Activated CD4-positive, alpha-beta T cell treated with anti-CD3 and anti-CD28 coated beads for 24 hours (primary cell): ENCODE results near the gene ACTRT2.

ENCODE experiments used
- DNase-seq, 2 donors: peaks; one replicate each; pipeline ENCODE4 v3.0.0-alpha.2; 2020; ENCODE audit warnings: low read depth in 2 of 2

ACTRT2 gene

GRCh38 chr1:2983706-2984398 is 37.4 kb upstream of the ACTRT2 start:
- DNase-seq = no peak

DNA sequence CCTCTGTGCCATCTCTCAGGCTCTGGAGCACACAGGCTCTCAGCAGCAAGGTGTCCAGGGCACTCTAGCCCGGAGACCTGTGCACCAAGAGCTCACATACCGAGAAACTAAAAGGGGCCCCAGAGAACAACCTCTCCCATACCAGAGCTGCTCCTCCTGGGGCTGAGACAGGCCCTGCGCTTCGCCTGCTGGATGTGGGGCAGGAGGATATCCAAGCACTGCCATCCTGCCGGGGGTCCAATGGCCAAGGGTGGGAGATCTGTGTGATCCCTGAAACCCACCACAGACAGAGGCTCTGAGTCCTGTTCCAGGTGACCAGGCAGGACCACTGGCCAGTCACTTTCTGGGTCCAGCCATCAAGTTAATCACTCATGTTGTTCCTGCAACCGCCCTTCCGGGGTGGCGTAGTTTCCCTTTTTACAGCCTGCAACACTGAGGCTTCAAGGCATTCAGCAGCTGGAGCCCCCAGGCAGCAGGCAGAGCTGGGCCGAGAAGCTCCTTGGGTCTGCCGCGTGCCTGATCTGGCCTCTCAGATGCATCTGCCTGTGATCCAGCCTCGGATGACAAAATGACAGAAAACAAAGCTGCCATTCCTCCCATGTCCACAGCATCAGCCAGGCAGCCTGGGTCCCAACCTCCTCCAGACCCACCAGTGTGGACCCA is 36.7 kb upstream of the ACTRT2 start:
- no peak for DNase-seq

GRCh38 chr1:2985067-2985561 is 36.2 kb upstream of the ACTRT2 start:
- no peak for DNase-seq

- no peak for DNase-seq
Observed at GRCh38 chr1:2985694-2986548, 35.3 kb upstream of the ACTRT2 start.

DNA sequence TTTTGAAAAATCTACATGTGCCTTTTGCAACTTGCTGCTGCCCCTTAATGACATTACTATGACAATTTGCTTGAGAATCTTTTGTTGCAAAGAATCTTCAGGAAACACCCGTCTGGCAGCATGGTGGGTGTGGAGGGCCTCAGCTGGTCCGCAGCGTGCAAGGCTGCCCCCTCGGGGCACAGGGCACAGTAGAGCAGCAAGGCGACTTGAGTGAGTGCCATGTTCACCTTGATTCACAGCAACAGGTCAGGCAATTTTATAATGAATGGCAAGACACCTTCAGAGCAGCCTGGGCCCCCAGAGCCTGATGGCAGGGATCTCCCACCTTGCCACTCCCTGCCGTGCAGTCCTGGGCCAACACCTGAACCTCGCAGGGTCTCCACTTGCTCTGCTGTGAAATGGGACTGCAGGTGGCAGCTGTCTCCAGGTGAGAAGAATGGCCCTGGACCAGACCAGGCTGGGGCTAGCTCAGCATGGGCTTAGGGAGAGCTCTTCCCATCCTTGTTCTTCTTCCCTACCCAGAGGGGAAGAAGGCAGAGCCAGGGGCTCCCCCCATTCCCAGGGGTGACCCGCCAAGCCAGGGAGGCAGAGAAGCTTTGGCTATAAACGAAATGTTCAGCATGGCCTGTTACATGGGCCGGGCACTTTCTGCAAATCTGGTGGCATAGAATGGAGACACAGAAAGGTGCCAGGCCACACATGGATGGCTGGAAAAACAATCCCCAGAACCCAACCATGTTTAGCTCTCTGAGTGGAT is 34.5 kb upstream of the ACTRT2 start:
- DNase-seq = no peak

GRCh38 chr1:2987773-2988172 is 33.5 kb upstream of the ACTRT2 start:
- no peak for DNase-seq

DNA sequence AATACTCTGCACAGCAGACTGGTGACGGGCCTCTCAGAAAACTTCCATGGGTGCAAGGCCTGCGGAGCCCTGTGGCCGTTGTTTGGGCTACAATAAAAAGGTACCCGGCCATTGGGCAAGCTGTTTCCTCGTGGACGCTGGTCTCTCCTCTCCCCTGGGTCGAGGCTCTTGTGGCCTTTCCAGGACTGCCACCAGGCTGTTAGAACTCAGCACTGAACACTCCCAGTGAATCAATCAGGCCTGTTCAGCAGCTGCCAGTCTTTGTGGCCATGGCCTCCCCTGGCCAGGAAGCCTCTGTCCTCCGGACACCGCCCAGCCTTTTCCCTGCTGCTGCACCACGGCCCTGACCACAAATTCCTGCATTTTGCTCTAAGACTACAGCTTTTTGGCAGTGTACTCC is 33.0 kb upstream of the ACTRT2 start:
- no peak for DNase-seq

- no peak for DNase-seq
Observed at GRCh38 chr1:2989185-2989584, 32.1 kb upstream of the ACTRT2 start.

GRCh38 chr1:2989976-2990375 is 31.3 kb upstream of the ACTRT2 start:
- DNase-seq = no peak

DNA sequence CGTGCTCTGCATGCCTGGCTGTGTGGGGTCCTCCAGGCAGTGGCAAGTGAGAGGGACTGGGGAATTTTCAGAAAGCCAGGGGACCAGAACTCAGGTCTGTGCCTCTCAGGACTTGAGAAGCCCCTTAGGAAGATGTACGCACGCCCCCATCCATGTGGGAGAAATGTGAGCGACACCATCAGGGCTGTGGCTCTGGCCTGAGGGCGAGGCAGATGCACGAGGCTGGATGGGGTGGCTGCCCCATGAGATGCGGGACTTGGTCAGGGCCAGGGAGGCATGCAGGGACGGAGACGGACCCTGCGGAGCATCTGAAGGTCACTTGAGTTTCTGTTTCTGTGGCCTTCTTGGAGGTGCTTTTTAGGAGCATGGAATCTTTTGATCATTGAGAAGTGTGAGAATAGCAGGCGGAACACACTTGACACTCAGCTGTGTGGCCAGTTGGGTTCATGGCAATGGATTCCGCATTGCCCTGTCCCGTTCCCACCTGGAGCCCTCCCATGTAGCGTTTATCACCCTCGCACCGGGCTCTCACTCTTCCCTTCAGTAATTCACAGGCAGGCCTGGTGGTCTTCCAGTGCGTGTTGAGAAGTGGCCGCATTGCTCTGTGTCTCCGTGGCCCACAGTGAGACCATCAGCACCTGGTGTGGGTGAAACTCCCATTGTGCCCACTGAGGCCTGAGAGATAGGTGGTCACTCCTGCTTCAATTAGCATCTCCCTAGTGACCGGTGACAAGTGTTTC is 30.7 kb upstream of the ACTRT2 start:
- no peak for DNase-seq

- DNase-seq = no peak
Observed at GRCh38 chr1:2991753-2992495, 29.3 kb upstream of the ACTRT2 start.

GRCh38 chr1:2998503-2999100 is 22.7 kb upstream of the ACTRT2 start:
- no peak for DNase-seq

- no peak for DNase-seq
Observed at GRCh38 chr1:2999138-2999537, 22.1 kb upstream of the ACTRT2 start.

DNA sequence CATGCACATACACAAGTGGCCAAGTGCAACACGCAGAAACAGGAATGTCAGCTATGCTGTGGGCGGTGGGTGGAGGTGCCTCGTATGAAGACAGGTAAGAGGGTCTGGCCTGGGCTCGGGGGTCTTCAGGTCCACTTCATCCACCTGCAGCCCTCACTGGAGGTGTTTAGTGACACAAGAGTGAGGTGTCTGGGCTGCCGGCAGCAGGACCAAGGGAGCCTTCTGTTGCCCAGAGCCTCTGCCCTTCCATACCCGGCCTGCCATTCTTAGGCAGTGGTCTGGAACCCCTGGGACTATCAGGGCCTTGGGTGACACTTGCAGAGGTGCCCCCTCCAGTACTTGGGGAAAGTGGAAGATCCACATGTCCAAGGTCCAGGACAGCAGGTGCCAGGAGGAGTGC is 21.7 kb upstream of the ACTRT2 start:
- DNase-seq = no peak

GRCh38 chr1:3000214-3000613 is 21.1 kb upstream of the ACTRT2 start:
- no peak for DNase-seq

DNA sequence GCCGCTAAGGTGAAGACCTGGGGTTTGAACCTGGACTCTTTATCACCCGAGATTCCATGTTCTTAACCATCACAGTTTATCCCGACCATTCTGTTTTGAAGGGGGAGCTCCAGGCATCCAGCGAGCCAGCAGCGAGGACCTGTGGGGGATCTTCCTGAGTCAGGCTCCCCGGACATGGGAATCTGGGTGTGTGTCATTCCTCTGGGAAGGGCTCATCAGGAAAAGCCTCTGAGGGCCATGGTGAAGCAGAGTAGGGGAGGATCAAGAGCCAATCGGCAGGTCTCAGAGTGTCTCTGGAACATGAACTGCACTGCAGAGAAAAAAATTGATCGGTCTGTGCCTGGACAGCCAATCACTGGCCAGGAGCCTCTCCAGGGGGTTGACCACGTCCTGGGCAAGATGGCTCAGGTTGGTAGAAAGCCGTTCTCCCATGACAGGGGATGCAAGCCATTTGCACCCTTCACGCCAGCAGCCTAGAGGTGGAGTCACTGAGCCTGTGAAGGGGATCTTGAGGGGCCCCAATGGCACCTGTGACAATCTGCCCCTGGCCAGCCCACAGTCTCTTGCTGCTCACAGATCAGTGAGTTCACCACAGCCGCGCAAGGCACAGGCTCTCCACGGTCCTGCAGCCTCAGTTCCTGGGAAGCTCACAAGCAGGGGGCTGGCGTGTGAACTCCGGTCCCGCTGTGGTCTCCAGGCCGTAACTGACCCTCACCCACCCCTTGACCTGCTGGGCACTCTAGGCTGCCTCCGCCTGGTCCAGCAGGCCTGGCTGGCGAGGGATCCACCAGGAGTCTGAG is 20.4 kb upstream of the ACTRT2 start:
- no peak for DNase-seq

DNA sequence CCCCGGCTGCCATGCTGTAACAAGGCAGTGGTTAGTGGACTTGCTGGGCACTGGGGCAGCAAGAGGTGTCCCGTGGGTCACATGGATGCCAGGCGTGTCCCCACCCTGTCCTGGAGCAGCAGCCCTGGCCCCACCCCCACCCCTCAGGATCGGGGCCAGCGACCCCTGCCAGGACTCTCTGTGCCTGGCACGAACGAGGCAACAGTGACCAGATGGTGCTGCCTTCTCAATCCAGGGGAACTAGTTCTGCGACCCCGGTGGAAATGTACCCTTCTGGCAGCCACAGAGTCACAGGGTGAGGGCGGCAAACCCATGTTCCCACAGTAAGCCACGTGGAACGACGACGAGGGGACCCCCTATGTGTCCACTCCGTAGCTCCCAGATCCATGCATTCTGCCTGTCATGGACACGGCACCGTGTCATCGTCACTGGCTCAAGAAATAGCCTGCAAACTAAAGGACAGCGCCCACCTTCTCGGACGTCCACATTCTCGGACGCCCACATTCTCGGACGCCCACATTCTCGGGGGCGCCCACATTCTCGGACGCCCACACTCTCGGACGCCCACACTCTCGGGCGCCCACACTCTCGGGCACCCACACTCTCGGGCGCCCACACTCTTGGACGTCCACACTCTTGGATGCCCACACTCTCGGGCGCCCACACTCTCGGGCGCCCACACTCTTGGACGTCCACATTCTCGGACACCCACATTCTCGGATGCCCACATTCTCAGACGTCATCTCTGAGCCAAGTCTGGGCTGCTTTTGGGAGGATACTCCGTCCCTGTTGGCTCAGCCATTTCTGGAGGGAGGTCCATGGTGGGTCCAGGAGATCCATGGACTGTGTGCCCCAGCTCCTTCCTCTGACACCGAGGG is 19.6 kb upstream of the ACTRT2 start:
- DNase-seq = no peak

DNA sequence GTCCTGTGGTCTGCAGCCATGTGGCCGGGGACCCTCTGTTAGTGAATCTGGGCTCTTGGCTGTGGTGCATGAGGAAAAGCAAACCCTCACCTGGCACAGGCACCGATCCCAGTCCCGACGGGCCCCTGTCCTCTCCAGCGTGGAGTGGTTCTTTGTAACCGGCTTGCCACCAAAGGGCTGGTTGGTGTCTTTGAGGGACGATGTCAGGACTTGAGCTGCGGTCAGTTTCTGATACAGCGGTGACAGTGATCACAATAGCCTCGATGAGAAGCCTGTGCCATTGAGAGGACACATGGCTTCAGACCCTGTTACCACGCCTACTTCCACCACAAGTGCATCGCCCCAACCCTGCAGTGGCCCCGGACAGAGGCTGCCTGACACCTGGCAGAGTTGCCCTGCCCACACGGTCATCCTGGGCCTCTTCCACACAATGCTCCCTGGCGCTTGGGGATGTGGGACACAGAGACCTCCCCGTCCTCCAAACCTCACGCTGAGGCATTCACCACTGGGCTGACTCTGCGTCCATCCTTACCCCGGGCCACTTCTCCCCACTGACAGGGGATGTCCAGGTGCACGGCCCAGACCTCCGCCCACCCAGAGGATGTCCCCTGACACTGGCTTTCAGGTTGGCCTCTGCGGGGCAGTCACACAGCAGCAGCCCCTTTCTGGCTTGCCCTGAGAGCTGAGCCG is 18.8 kb upstream of the ACTRT2 start:
- no peak for DNase-seq
